ENCODE data around the gene ARL6IP1. TPM values are rescaled to one million over a fixed set of nuclear protein-coding genes. Genes with fewer than 3 reads are reported as not detected.

Gene ARL6IP1
- total and polyA plus RNA-seq, 2 of the 4 experiments (the other 2 are of a cell fraction): 78.1 to 190 TPM

- TF ChIP-seq USF2 (IDR thresholded peaks at IDR 0.05; ENCODE audit: low read depth, low read length): no peak
- TF ChIP-seq RCOR1 (IDR thresholded peaks at IDR 0.05; ENCODE audit: insufficient replicate concordance, low read length): no peak
- peak; percentile 97 for TF ChIP-seq POLR2A (IDR thresholded peaks at IDR 0.05; ENCODE audit: low read depth, low read length)
- no peak for TF ChIP-seq CEBPB (IDR thresholded peaks at IDR 0.05; ENCODE audit: low read depth, low read length)
These were observed 11.3 kb downstream of the ARL6IP1 start, which contains the start of gene RPS15A (continued) for GRCh38 chr16:18789850-18790706.

DNA sequence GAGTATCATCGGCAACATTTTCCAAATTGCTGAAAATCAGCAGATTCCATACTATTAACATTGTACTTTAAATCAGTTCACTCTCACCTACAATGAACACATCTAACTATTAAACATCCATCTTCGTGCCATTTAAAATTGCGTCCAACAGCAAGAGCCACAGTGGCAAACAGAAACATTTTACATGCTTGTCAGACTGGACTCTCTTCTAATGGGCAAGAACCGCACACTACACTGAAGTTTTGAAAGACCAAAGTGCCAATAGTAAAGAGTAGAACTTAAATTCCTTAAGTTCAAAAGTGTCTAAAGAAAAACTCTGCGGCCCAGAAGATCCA lies 11.9 kb downstream of the ARL6IP1 start:
- Histone ChIP-seq H4K8ac (ENCODE audit: low read depth in 2 of 2, low read length in 2 of 2) (peak overlapping the region; percentile 48 to 91; a peak in 2 of 4 replicates), H3K9ac (ENCODE audit: low read depth, low read length) (peak overlapping the region; percentile 90), H2BK15ac (ENCODE audit: low read depth, low read length) (no peak overlapping the region), H3K27me3 (ENCODE audit: control insufficient read depth, insufficient read depth, low read length) (no peaks in the 10 kb centered on the region), H3K4me3 (ENCODE audit: insufficient read depth, low read depth, low read length) (peak overlapping the region; percentile 72), H3K23ac (ENCODE audit: low read depth, low read length) (peak overlapping the region; percentile 64), H3K4ac (ENCODE audit: low read depth, low read length) (peak overlapping the region; percentile 93), H3K9me1 (ENCODE audit: insufficient read depth, low read length) (peaks cover 7% of the 10 kb centered on the region; the same call in 1 of the 2 replicates), H4K5ac (ENCODE audit: low read depth, low read length) (no peak overlapping the region), H4K20me1 (ENCODE audit: insufficient read depth, low read length) (peaks cover 56% of the 10 kb centered on the region), H3K56ac (ENCODE audit: extremely low read depth, insufficient read depth, low read length) (peak overlapping the region; percentile 76), H3K14ac (replicated peaks; ENCODE audit: low read depth, low read length) (peak overlapping the region; percentile 96), H2BK5ac (ENCODE audit: low read depth, low read length, poor library complexity, severe bottlenecking) (peak overlapping the region; percentile 91), H3K27ac (ENCODE audit: insufficient read depth, low read length) (peak overlapping the region; percentile 81), H3K4me1 (ENCODE audit: control insufficient read depth, insufficient read depth, low read length) (peaks cover 2% of the 10 kb centered on the region; the same call in 1 of the 2 replicates), H3K36me3 (ENCODE audit: control insufficient read depth, insufficient read depth, low read length) (peaks cover 40% of the 10 kb centered on the region), H3K4me2 (ENCODE audit: low read depth, low read length) (peak overlapping the region; percentile 89), H2AFZ (replicated peaks; ENCODE audit: low read length, poor library complexity) (no peak overlapping the region), H2BK120ac (ENCODE audit: low read depth, low read length) (no peak overlapping the region), H4K91ac (ENCODE audit: insufficient read depth, low read depth, low read length) (no peak overlapping the region; the same call in 1 of the 2 replicates), H2AK5ac (ENCODE audit: low read depth, low read length) (peak overlapping the region; percentile 52), H3K79me1 (ENCODE audit: low read depth in 1 of 2, low read length in 2 of 2) (peaks cover 15 to 51% of the 10 kb centered on the region in 2 experiments), H2AK9ac (replicated peaks; ENCODE audit: low read depth, low read length, poor library complexity) (peak overlapping the region; percentile 95), H2BK20ac (ENCODE audit: low read depth, low read length) (no peak overlapping the region), H3K18ac (ENCODE audit: low read depth, low read length) (no peak overlapping the region), H3K9me3 (ENCODE audit: control insufficient read depth, insufficient read depth, low read length) (no peaks in the 10 kb centered on the region)
- CTCF ChIA-PET: interaction anchor here (1.5 kb wide), 1 partner anchor 12 kb away, joined by 7 read pairs; the partner anchor contains the start of gene ARL6IP1
- no peak for TF ChIP-seq RCOR1 (IDR thresholded peaks at IDR 0.05; ENCODE audit: insufficient replicate concordance, low read length)
- TF ChIP-seq CEBPB (IDR thresholded peaks at IDR 0.05; ENCODE audit: low read depth, low read length): no peak
- no peak for TF ChIP-seq MXI1 (IDR thresholded peaks at IDR 0.05; ENCODE audit: borderline replicate concordance, low read depth, low read length)
- TF ChIP-seq CHD1 (IDR thresholded peaks at IDR 0.05; ENCODE audit: low read depth, low read length): no peak
- no peak for TF ChIP-seq POLR2A (IDR thresholded peaks at IDR 0.05; ENCODE audit: low read depth, low read length)
- no peak for TF ChIP-seq BHLHE40 (IDR thresholded peaks at IDR 0.05; ENCODE audit: low read depth, low read length)
- TF ChIP-seq NFE2L2 (IDR thresholded peaks at IDR 0.05; ENCODE audit: low read depth, low read length): no peak
- no peak for TF ChIP-seq MAZ (IDR thresholded peaks at IDR 0.05; ENCODE audit: borderline replicate concordance, low read depth, low read length)
- TF ChIP-seq ELK1 (IDR thresholded peaks at IDR 0.05; ENCODE audit: borderline replicate concordance, low read depth, low read length): no peak
- no peak for TF ChIP-seq MAFK (IDR thresholded peaks at IDR 0.05; ENCODE audit: low read depth, low read length)
- POLR2A ChIA-PET (ENCODE audit: unreplicated experiment): interaction anchor here (0.6 kb wide), 1 partner anchor 12 kb away, joined by 3 read pairs; no protein-coding TSS in a partner anchor
- dilution Hi-C loops (cut with HindIII; ENCODE audit: low sequenced_read_pairs, unreplicated experiment) (no loop called here), intact Hi-C loops (cut with micrococcal nuclease) (no loop called here), in situ Hi-C loops (cut with MboI; ENCODE audit: low sequenced_read_pairs) (no loop called here)
- no TSS peak for BruUV-seq (replicated peaks)
- ATAC-seq (ENCODE audit: low read depth): no peak
- no peak for DNase-seq
- WGBS, 2 experiments (ENCODE audit: extremely low coverage in 2 of 2, insufficient read length in 1 of 2): no CpG with 5 or more reads among the region's 5 CpGs
